ENCODE measurements around the gene FXR2.

Gene FXR2

GRCh38 chr17:7569571-7569970 lies 45.1 kb downstream of the FXR2 start:
- no peak for DNase-seq

- DNase-seq = no peak
These were observed 51.4 kb downstream of the FXR2 start for GRCh38 chr17:7563115-7563869.

GRCh38 chr17:7562208-7562605 lies 52.5 kb downstream of the FXR2 start:
- DNase-seq = no peak

- peak; percentile 66 for DNase-seq
These were observed 53.0 kb downstream of the FXR2 start, which contains the start of gene SENP3 for GRCh38 chr17:7561589-7562207. Gene SENP3, plus strand, starts transcription at chr17:7561919. Its CDS starts 1,158 bp downstream, at chr17:7563077.

- peak; percentile 69 for DNase-seq
These were observed 53.6 kb downstream of the FXR2 start for GRCh38 chr17:7561028-7561575.

GRCh38 chr17:7560172-7561027 lies 54.3 kb downstream of the FXR2 start:
- DNase-seq = no peak

GRCh38 chr17:7559320-7560171 lies 55.2 kb downstream of the FXR2 start:
- no peak for DNase-seq

GRCh38 chr17:7558544-7559319 lies 56.0 kb downstream of the FXR2 start, which contains the start of gene TNFSF13:
Gene TNFSF13, plus strand, starts transcription at chr17:7558750. Its CDS starts 290 bp downstream, at chr17:7559040.
- DNase-seq = no peak

GRCh38 chr17:7557775-7558543 lies 56.7 kb downstream of the FXR2 start:
- DNase-seq = no peak

GRCh38 chr17:7557147-7557764 lies 57.4 kb downstream of the FXR2 start:
- no peak for DNase-seq

- DNase-seq = no peak
These were observed 58.1 kb downstream of the FXR2 start for GRCh38 chr17:7556627-7557026.

GRCh38 chr17:7555320-7555948 lies 59.3 kb downstream of the FXR2 start:
- DNase-seq = no peak

GRCh38 chr17:7553356-7553755 lies 61.3 kb downstream of the FXR2 start:
- DNase-seq = no peak

- DNase-seq = no peak
These were observed 62.1 kb downstream of the FXR2 start for GRCh38 chr17:7552621-7553051.

GRCh38 chr17:7551396-7551795 lies 63.3 kb downstream of the FXR2 start:
- DNase-seq = no peak

- DNase-seq = no peak
These were observed 64.4 kb downstream of the FXR2 start for GRCh38 chr17:7550344-7550743.

- DNase-seq = no peak
These were observed 65.2 kb downstream of the FXR2 start for GRCh38 chr17:7549401-7550055.

GRCh38 chr17:7548585-7549400 lies 65.9 kb downstream of the FXR2 start, which contains the start of gene TNFSF12:
Gene TNFSF12, plus strand, starts transcription at chr17:7549058. Its CDS starts 96 bp downstream, at chr17:7549154.
- peak; percentile 3 for DNase-seq
